NCI-H2171 (cell line): ENCODE results near the gene RESF1.
"Not testable (repeated sequence)": the region's sequence is repeated elsewhere in the genome, so short reads cannot be mapped to it uniquely, and the experiment has no call there.

Experiments used
- DNase-seq: peaks from one replicate; lab custom pipeline; 2025; lab: John Stamatoyannopoulos, UW

The RESF1 gene

DNA sequence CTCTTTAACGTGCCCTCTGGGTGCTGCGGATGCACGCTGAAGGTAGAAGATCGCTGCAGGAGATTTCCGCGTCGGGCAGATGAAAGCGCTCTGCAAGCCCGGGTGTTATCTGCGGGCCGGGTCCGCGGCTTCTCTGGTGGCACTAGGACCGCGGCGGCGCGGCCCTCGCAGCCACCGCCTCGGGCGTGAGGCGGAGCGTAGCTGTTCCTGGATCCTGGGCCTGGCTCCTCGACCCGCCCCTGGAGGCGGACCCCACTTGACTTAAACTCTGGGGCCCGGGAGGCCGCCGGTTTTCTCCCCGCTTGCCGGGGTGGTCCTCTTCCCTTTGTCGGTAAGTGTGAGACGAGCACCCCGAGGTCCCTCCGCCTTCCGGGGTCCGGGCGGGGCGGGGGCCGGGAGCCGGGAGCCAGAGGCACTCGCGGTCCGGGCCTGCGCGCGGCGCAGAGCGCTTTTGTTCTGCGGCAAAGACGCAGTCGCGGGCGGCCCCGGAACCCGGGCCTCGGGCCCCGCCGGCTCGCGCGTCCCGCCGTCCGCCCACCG is at the start of gene RESF1:
TSS of gene RESF1 (plus strand) at position 255 of the 540 bp plus-strand sequence. CDS start 21,541 bp downstream, outside the sequence.
- DNase-seq: peak; percentile 80

GRCh38 chr12:31914927-31915326 is 44.3 kb upstream of the RESF1 start:
- DNase-seq: no peak

GRCh38 chr12:31915446-31915845 is 43.8 kb upstream of the RESF1 start:
- no peak for DNase-seq

- no peak for DNase-seq
Observed at GRCh38 chr12:31922341-31923062, 36.7 kb upstream of the RESF1 start.

DNA sequence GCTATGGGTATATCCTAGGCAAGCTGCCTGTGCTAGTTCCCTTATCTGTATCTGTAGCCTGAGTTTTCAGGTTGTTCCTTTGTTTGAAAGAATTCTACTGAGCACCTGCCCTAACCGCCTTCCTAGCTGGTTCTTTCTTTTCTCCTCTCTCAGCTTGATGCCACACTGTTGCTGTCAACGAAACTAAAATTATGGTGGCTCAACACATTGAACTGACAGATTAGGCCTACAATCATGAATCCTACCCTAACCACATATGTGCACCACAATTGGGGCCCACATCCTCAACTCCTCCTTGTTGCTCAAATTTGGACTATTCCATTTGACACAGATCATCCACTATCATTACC is 36.2 kb upstream of the RESF1 start:
- DNase-seq: no peak

DNA sequence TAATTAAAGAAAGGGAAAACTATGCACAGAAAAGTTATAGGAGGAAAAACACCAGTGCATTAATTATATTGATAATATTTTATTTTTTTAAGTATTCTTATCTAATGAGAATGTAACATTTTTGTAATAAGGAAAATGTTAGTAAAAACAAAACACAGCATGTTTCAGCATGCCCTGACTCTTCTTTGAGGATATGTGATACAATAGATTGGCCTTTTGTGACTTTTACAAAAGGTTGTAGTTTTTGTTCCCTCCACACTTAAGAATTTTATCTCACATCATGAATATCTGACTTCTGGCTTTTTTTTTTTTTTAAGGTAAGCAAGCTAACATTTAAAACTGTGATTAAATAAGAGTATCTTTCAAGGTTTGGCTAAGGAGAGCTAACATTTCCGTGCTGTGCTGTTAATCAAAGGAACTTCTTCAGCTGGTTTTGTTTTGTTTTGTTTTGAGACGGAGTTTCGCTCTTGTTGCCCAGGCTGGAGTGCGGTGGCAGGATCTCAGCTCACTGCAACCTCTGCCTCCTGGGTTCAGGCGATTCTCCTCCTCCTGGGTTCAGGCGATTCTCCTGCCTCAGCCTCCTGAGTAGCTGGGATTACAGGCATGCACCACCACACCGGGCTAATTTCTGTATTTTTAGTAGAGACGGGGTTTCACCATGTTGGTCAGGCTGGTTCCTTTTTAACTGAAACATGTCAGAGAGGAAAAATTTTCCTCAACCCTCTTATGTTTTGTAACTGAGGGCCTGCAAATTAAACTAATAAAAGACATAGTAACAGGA is 30.8 kb upstream of the RESF1 start:
- DNase-seq: no peak

- no peak for DNase-seq
Observed at GRCh38 chr12:31929027-31929526, 30.1 kb upstream of the RESF1 start.

GRCh38 chr12:31931796-31932715 is 27.2 kb upstream of the RESF1 start:
- no peak for DNase-seq

DNA sequence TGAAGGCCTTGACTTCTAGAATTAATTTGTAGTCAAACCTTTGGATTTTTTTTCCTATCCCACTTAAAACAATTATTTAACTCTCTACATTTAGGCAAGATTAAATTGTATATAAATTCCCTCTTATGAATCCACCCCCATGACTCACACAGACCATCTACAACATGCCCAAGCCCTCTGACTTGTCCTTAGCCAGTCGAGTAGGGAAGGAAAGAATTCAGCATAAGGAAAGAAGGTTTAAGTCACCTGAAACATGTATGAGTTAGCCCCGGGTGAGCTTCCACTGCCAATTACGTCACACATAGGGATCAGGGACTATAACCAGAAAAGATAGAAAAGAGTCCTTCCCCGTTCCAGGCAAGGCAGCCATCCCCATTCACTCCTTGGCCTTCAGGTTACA is 14.9 kb upstream of the RESF1 start:
- DNase-seq: no peak

DNA sequence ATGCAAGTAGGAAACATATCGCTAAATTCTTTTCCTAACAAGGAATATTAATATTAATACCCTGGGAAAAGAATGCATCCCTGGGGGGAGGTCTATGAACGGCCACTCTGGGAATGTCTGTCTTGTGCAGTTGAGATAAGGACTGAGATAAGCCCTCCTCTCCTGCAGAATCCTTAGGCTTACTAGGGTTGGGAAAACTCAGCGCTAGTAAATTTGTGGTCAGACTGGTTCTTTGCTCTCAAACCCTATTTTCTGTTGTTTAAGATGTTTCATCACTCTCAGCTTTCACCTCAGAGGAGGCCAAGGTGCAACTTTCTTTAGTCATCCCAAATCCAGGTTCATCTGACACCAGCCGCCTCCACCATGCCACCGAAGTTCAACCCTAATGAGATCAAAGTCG is 11.2 kb upstream of the RESF1 start:
- no peak for DNase-seq

DNA sequence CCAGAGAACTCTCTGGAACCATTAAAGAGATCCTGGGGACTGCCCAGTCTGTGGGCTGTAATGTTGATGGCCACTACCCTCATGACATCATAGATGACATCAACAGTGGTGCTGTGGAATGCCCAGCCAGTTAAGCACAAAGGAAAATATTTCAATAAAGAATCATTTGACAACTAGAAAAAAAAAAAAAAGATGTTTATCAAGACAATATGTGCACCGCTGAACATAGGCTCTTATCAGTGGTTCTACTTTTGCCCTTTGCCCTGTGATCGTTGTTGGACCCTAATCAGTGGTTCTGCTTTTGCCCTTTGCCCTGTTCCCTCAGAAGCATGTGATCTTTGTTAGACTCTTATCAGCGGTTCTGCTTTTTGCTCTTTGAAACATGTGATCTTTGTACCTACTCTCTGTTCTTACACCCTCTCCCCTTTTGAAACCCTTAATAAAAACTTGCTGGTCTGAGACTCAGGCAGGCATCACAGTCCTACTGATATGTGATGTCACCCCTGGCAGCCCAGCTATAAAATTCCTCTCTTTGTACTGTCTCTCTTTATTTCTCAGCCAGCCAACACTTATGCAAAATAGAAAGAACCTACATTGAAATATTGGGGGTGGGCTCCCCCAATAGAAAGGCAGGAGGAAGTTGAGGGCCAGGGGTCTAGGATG is 10.4 kb upstream of the RESF1 start:
- DNase-seq: not testable (repeated sequence)

DNA sequence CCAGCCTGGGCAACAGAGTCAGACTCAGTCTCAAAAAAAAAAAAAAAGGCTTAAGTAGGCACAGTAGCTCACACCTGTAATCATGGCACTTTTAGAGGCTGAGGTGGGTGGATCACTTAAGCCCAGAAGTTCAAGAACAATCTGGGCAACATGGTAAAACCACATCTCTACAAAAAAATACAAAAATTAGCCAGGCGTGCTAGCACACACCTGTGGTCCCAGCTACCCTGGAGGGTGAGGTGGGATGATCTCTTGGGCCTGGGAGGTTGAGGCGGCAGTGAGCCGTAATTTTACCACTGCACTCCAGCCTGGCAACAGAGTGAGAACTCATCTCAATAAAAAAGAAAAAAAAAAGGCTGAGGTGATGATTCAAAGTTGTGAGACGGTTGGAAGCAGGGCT is 9.1 kb upstream of the RESF1 start:
- no peak for DNase-seq

- no peak for DNase-seq
Observed at GRCh38 chr12:31950492-31950891, 8.7 kb upstream of the RESF1 start.

DNA sequence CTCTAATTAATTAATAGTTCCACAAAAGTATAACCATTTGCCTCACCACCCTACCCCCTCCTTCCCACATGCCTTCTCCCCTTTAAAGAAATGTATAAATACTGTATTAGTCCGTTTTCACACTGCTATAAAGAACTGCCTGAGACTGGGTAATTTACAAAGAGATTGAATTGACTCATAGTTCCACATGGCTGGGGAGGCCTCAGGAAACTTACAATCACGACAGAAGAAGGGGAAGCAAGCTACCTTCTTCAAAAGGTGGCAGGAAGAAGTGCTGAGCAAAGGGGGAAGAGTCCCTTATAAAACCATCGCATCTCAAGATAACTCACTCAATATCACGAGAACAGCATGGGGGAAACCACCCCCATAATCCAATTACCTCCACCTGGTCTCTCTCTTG is 8.2 kb upstream of the RESF1 start:
- DNase-seq: no peak

- no peak for DNase-seq
Observed at GRCh38 chr12:31951939-31952338, 7.3 kb upstream of the RESF1 start.

DNA sequence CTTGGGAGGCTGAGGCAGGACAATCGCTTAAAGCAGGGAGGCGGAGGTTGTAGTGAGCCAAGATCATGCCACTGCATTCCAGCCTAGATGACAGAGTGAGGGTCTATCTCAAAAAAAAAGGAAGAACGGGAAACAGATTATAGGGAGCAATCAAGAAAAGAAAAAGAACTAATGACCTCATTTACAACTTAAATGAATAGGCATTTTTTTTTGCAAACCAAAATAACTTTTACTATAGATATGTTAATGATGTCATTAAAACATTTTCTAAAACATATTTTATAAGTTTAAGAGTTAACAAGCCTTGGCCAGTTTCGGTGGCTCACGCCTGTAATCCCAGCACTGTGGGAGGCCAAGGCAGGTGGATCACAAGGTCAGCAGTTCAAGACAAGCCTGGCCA is 6.8 kb upstream of the RESF1 start:
- DNase-seq: no peak

DNA sequence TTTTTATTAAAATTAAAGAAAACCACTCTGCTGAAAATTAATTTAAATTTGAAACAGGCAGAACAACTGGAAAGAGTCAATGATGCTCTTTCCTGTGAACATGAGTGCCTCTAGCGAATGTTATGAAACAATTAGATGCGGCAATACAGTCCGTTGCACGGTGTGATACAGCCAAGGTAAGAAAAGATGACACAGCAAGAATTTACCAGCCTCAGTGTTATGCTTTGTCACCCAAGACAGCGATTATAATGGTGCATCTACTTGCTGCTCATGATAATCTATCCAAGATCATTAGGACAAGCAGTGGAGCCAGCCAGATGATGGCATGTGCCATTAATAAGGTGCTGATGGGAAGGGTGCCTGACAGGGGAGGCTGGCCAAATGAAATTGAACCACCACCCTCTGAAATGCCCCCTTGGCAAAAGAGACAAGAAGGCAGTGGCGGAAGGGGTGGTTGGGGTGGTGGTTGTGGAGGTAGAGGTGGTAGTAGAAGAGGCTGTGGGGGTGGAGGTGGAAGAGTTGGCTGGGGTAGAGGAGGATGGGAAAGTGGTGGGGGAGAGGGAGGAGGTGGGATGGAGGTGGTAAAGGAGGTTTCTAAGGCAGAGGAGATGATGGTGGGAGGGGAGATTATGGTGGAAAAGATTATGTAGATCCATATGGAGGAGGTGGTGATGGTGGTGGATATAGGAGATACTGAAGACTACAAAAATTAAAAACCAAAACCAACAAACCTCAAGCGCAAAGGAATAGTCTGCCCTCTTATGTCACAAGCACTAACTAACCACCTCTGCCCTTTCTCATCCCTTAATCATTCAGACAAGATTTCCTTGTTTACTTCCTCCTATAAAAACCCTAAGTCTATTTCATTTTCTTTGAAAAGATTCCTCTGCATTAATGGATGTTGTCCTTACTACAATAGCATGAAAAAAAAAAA is 4.0 kb upstream of the RESF1 start:
- DNase-seq: no peak

GRCh38 chr12:31958569-31959160 is 550 bp upstream of the RESF1 start:
- DNase-seq: no peak

DNA sequence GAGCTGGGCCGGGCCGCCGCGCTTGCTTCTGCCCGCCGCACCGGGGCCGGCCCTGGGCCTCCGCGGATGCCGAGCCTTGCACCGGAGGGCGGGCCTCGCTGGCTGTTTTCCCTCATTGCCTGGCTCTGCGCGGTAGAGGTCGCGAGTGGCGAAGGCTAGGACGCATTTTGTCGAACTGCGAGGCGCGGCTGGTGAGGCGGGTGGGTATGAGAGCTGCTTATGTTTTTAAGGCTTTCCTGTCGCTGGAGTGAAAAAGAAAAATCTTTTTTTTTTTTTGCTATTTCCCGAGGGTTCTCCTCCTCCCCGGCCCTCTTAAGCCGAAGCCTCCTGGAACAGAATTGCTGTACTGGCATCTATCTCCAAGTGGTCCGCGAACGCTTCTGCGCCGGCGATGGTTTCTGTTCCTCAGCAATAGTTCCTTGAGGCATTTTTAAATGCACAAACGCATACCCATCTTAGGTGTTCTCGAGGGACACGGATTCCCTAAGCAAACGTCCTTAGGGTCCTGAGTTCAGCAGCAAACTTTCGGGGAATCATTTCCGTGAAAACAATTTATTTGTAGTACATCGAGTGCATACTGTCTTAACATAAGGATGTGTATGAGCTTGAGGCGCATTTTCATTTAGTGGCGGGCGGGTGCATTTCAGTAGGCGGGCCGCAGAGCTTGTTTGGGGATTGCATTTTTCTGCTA is 631 bp downstream of the RESF1 start:
- peak; percentile 57 for DNase-seq
